HFF-Myc (cell line): Measurements from ENCODE around the gene SHISA5.
"Not testable (repeated sequence)": the region's sequence is repeated elsewhere in the genome, so short reads cannot be mapped to it uniquely, and the experiment has no call there.

ENCODE experiments used
- DNase-seq: peaks from one replicate; pipeline ENCODE4 v3.0.0-alpha.2; 2011; ENCODE audit warnings: low read depth; ENCODE audit errors: extremely low read depth
- H3K4me3 ChIP-seq: replicated peaks from 2 replicates; pipeline ENCODE4 v1.5.1; 2011; ENCODE audit warnings: low read depth, mild to moderate bottlenecking, control low read depth, low read length
- TF ChIP-seq, protein P1 (sequence below): IDR thresholded peaks from 2 replicates; pipeline ENCODE4 v1.5.1; 2012; ENCODE audit warnings: mild to moderate bottlenecking, low read depth, low read length, control low read depth; ENCODE audit errors: missing control alignments

The SHISA5 gene

DNA sequence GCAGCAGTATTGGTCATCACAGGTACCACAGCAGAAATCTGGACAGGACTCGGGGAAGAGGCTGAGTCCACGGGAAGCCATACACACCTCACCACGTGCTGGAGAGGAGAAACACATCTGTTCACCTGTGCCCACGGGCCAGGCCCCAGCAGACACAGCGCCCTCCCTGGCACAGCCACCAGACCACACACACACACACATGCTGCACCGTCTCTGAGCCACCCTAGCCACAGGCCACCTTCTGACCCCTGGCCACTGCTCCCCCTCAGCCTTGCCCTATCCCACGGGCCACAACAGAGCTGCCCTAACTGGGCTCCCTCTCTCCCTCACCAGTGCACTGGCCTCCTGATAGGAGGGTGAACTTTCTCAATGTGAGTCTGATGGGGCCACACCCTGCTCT lies 2.8 kb downstream of the SHISA5 start:
- H3K4me3 ChIP-seq = no peak overlapping the region

DNA sequence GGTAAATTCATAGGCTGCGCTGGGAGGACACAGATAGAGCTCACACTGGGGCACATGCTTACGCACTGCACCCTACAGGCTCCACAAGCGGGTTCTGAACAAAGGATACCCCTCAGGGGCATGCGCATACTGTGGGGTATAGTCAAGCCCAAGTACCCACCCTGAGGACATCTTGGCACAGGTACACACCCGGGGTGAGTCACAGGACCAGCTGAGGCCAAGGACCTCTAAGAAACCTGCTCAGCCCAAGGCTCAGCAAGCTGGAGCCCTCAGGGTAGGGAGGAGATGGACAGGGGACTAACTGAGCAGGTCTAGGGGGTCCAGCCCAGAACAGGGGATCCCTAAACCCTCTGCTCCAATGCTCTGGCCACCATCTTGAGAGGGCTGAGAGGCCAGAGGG lies 3.3 kb downstream of the SHISA5 start:
- H3K4me3 ChIP-seq = no peak overlapping the region
- DNase-seq = no peak
- TF ChIP-seq, protein P1, sequence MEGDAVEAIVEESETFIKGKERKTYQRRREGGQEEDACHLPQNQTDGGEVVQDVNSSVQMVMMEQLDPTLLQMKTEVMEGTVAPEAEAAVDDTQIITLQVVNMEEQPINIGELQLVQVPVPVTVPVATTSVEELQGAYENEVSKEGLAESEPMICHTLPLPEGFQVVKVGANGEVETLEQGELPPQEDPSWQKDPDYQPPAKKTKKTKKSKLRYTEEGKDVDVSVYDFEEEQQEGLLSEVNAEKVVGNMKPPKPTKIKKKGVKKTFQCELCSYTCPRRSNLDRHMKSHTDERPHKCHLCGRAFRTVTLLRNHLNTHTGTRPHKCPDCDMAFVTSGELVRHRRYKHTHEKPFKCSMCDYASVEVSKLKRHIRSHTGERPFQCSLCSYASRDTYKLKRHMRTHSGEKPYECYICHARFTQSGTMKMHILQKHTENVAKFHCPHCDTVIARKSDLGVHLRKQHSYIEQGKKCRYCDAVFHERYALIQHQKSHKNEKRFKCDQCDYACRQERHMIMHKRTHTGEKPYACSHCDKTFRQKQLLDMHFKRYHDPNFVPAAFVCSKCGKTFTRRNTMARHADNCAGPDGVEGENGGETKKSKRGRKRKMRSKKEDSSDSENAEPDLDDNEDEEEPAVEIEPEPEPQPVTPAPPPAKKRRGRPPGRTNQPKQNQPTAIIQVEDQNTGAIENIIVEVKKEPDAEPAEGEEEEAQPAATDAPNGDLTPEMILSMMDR = no peak

More for the DNA sequence above, 2.8 kb downstream of the SHISA5 start:
- no peak for DNase-seq
- TF ChIP-seq, protein P1 = no peak

- no peak for DNase-seq
- H3K4me3 ChIP-seq = no peak overlapping the region
- TF ChIP-seq, protein P1 = no peak
These were observed 10.8 kb downstream of the SHISA5 start for GRCh38 chr3:48493203-48493501.

- no peak overlapping the region for H3K4me3 ChIP-seq
- no peak for DNase-seq
- TF ChIP-seq, protein P1 = no peak
These were observed 11.3 kb downstream of the SHISA5 start for GRCh38 chr3:48492461-48493202.

DNA sequence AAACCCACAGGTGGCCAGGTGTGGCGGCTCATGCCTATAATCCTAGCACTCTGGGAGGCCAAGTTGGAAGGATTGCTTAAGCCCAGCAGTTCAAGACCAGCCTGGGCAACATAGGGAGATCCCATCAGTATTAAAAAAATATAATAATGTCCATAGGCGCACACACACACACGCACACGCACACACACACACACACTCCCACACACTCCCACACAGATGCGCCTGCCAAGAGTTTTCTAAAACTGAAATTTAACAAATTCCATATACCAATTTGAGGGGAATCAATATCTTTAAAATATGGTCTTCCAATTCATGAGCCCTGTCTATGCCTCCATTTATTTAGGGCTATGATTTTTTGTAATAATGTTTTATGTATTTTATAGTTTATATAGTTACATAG lies 17.0 kb downstream of the SHISA5 start:
- TF ChIP-seq, protein P1 = no peak

DNA sequence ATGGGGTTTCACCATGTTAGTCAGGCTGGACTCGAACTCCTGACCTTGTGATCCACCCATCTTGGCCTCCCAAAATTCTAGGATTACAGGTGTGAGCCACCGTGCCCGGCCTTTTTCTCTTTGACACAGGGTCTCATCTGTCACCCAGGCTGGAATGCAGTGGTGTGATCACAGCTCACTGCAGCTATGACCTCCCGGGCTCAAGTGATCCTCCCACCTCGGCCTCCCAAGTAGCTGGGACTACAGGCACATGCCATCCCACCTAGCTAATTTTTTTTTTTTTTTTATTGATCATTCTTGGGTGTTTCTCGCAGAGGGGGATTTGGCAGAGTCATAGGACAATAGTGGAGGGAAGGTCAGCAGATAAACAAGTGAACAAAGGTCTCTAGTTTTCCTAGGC lies 21.2 kb downstream of the SHISA5 start:
- DNase-seq, H3K4me3 ChIP-seq: not testable (repeated sequence)

More for the DNA sequence above, 17.0 kb downstream of the SHISA5 start:
- no peak overlapping the region for H3K4me3 ChIP-seq
- no peak for DNase-seq

DNA sequence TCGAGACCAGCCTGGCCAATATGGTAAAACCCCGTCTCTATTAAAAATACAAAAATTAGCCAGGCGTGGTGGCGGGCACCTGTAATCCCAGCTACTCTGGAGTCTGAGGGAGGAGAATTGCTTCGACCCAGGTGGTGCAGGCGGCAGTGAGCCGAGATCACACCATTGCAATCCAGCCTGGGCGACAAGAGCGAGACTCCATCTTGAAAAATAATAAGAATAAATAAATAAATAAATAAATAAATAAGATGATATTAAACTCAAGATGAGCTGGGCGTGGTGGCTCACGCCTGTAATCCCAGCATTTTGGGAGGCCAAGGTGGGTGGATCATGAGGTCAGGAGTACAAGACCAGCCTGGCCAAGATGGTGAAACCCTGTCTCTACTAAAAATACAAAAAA lies 23.1 kb downstream of the SHISA5 start:
- not testable (repeated sequence) for H3K4me3 ChIP-seq, DNase-seq

DNA sequence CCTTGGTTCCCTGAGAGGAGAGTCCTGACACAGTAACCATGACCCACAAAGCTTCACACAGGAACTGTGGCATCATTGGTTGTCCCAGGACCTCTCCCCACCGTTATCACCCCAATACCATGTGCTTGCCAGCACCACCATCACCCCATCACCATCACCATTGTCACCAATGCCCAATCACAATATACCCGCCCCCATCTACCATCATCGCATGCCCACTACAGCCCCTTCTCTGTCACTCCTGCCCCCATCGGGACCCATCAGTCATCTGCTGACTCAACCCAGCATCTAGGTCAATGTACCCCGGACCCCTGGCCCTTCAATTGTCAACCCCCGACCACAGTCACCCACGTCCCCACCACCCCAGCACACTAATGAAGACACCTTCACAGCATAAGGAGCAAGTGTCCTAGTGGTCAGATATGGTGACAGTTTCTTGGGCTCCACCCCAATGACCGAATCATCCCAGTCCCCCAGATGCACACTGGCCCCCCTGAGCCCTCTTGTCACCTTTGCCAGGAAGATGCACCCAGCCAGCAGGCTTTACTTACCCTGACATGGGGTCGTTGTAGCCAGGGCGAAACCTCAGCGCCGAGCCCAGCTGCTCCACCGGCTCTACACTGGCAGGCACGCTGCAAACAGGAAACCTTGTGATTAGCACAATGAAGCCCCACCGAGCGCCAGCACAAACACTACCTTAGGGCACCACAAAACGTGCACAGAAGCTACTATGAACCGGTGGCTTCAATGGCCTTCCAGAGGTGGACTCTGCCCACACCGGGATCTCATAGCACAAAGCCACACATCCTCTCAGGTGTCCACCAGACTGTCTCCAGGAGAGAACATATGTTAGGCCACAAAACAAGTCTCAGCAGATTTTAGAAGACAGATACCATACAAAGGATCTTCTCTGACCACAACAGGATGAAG lies 25.1 kb downstream of the SHISA5 start:
- TF ChIP-seq, protein P1 = no peak
- no peak for DNase-seq

More for the DNA sequence above, 25.1 kb downstream of the SHISA5 start:
- no peak overlapping the region for H3K4me3 ChIP-seq
